RPMI7951 (cell line): ENCODE measurements around the gene LRRIQ1. TPM values are rescaled to one million over a fixed set of nuclear protein-coding genes. Genes with fewer than 3 reads are reported as not detected.
"Not testable (repeated sequence)": the region's sequence is repeated elsewhere in the genome, so short reads cannot be mapped to it uniquely, and the experiment has no call there.

Experiments used
- DNase-seq: peaks from one replicate; pipeline ENCODE4 v3.0.0-alpha.2; 2012; ENCODE audit warnings: low read depth
- total RNA-seq: library from RNA; depleted of rRNA; stranded (reverse); fragments of >200 nt; shearing (Covaris generic); gene quantifications from 2 replicates; pipeline ENCODE4 v1.2.3, GENCODE V29; 2014; rRNA removed

The LRRIQ1 gene
- total RNA-seq, result 0.12 and 0.39 TPM in 2 replicates

GRCh38 chr12:85036234-85036707, at the start of gene LRRIQ1, which contains the start of gene TSPAN19:
LRRIQ1 (plus strand) TSS chr12:85036351; CDS start chr12:85038177, 1,826 bp downstream.
TSPAN19 (minus strand) TSS chr12:85036277; CDS start chr12:85029946, 6,331 bp downstream.
- DNase-seq, result peak; percentile 73

- DNase-seq, result no peak
Observed at GRCh38 chr12:84986586-84986985, 49.6 kb upstream of the LRRIQ1 start.

- no peak for DNase-seq
Observed at GRCh38 chr12:84994426-84994825, 41.7 kb upstream of the LRRIQ1 start.

- no peak for DNase-seq
Observed at GRCh38 chr12:84995641-84996040, 40.5 kb upstream of the LRRIQ1 start.

- no peak for DNase-seq
Observed at GRCh38 chr12:84996759-84997158, 39.4 kb upstream of the LRRIQ1 start.

GRCh38 chr12:84998341-84998740, 37.8 kb upstream of the LRRIQ1 start:
- no peak for DNase-seq

- DNase-seq, result no peak
Observed at GRCh38 chr12:85000729-85001128, 35.4 kb upstream of the LRRIQ1 start.

- no peak for DNase-seq
Observed at GRCh38 chr12:85002778-85003296, 33.3 kb upstream of the LRRIQ1 start.

GRCh38 chr12:85004204-85004603, 31.9 kb upstream of the LRRIQ1 start:
- no peak for DNase-seq

- not testable (repeated sequence) for DNase-seq
Observed at GRCh38 chr12:85005047-85005446, 31.1 kb upstream of the LRRIQ1 start.

- no peak for DNase-seq
Observed at GRCh38 chr12:85005615-85006014, 30.5 kb upstream of the LRRIQ1 start.

GRCh38 chr12:85006206-85006605, 29.9 kb upstream of the LRRIQ1 start:
- DNase-seq, result no peak

GRCh38 chr12:85007836-85008235, 28.3 kb upstream of the LRRIQ1 start:
- DNase-seq, result no peak

- DNase-seq, result peak; percentile 69
Observed at GRCh38 chr12:85016413-85016812, 19.7 kb upstream of the LRRIQ1 start.

GRCh38 chr12:85017133-85017532, 19.0 kb upstream of the LRRIQ1 start:
- DNase-seq, result no peak

GRCh38 chr12:85017618-85018017, 18.5 kb upstream of the LRRIQ1 start:
- DNase-seq, result no peak

- DNase-seq, result no peak
Observed at GRCh38 chr12:85018098-85018497, 18.1 kb upstream of the LRRIQ1 start.

- peak; percentile 6 for DNase-seq
Observed at GRCh38 chr12:85029456-85029855, 6.7 kb upstream of the LRRIQ1 start.

GRCh38 chr12:85036733-85037132, 582 bp downstream of the LRRIQ1 start:
- DNase-seq, result no peak

GRCh38 chr12:85041395-85041794, 5.2 kb downstream of the LRRIQ1 start:
- DNase-seq, result no peak

GRCh38 chr12:85043829-85044228, 7.7 kb downstream of the LRRIQ1 start:
- DNase-seq, result no peak

GRCh38 chr12:85057370-85057963, 21.3 kb downstream of the LRRIQ1 start:
- DNase-seq, result peak; percentile 20

- no peak for DNase-seq
Observed at GRCh38 chr12:85058339-85058738, 22.2 kb downstream of the LRRIQ1 start.

GRCh38 chr12:85059594-85059993, 23.4 kb downstream of the LRRIQ1 start:
- DNase-seq, result no peak
